Gastrocnemius medialis (tissue), 4 donors: Measurements from ENCODE around the gene ANKS6.

Experiments
- CTCF ChIP-seq, 5 experiments: fragments of 450-650 bp in 3 of 5; fragments of 200-600 bp in 2 of 5; sonication (generic) in 2 of 5; IDR thresholded peaks in 4 of 5; conservative IDR thresholded peaks in 1 of 5; 1 replicate in 4 of 5; 2 replicates in 1 of 5; pipeline ENCODE4 v1.5.1; 2016 to 2019; ENCODE audit warnings: antibody characterized with exemption in 5 of 5, mild to moderate bottlenecking in 3 of 5, moderate library complexity in 3 of 5
- POLR2A ChIP-seq, 2 donors: fragments of 450-650 bp; IDR thresholded peaks; one replicate each; pipeline ENCODE4 v1.6.1; 2017; ENCODE audit warnings: antibody characterized with exemption in 2 of 2, mild to moderate bottlenecking in 2 of 2, moderate library complexity in 2 of 2

GRCh38 chr9:98743329-98743728, 53.0 kb downstream of the ANKS6 start:
- TF ChIP-seq CTCF (IDR thresholded peaks at IDR 0.05 in 4 of 5, conservative IDR thresholded peaks at IDR 0.05 in 1 of 5) (no peak), POLR2A (IDR thresholded peaks at IDR 0.05) (no peak)
